Smooth muscle cell (in vitro differentiated cells): ENCODE results near the gene GLB1L2. TPM values are rescaled to one million over a fixed set of nuclear protein-coding genes. Genes with fewer than 3 reads are reported as not detected.

ENCODE experiments used
- DNase-seq: peaks from one replicate; lab custom pipeline; 2025; ENCODE audit not compliant: unreplicated experiment; lab: John Stamatoyannopoulos, UW
- H2AFZ ChIP-seq: fragments of 200-600 bp; sonication (generic); 2 replicates; pipeline ENCODE4 v1.6.0; 2016; ENCODE audit warnings: antibody characterized with exemption, low read depth, mild to moderate bottlenecking
- H3F3A ChIP-seq: fragments of 200-600 bp; sonication (generic); 2 replicates; pipeline ENCODE4 v1.6.0; 2017; ENCODE audit warnings: antibody characterized with exemption, low read depth
- H3K27ac ChIP-seq: fragments of 200-600 bp; sonication (generic); 2 replicates; pipeline ENCODE4 v1.5.1; 2016; ENCODE audit warnings: low read depth, mild to moderate bottlenecking
- H3K27me3 ChIP-seq: fragments of 200-600 bp; sonication (generic); 2 replicates; pipeline ENCODE4 v1.6.1; 2016; ENCODE audit warnings: low read depth, mild to moderate bottlenecking
- H3K36me3 ChIP-seq: fragments of 200-600 bp; sonication (generic); 2 replicates; pipeline ENCODE4 v1.5.1; 2016; ENCODE audit warnings: low read depth
- H3K4me1 ChIP-seq: fragments of 200-600 bp; sonication (generic); 2 replicates; pipeline ENCODE4 v1.5.1; 2016; ENCODE audit warnings: low read depth
- H3K4me2 ChIP-seq: fragments of 200-600 bp; sonication (generic); 2 replicates; pipeline ENCODE4 v1.6.0; 2016; ENCODE audit warnings: mild to moderate bottlenecking
- H3K4me3 ChIP-seq: fragments of 200-600 bp; sonication (generic); 2 replicates; pipeline ENCODE4 v1.5.1; 2016; ENCODE audit warnings: mild to moderate bottlenecking
- H3K79me2 ChIP-seq: fragments of 200-600 bp; sonication (generic); 2 replicates; pipeline ENCODE4 v1.6.0; 2016; ENCODE audit warnings: low read depth, mild to moderate bottlenecking
- H3K9ac ChIP-seq: fragments of 200-600 bp; sonication (generic); 2 replicates; pipeline ENCODE4 v1.6.0; 2016; ENCODE audit warnings: low read depth
- H3K9me3 ChIP-seq: fragments of 200-600 bp; sonication (generic); replicated peaks from 2 replicates; pipeline ENCODE4 v1.5.1; 2016; ENCODE audit warnings: low read depth
- H4K20me1 ChIP-seq: fragments of 200-600 bp; sonication (generic); 2 replicates; pipeline ENCODE4 v1.6.0; 2016; ENCODE audit warnings: low read depth
- CTCF ChIP-seq: fragments of 200-600 bp; sonication (generic); IDR thresholded peaks from 2 replicates; pipeline ENCODE4 v1.5.1; 2017; ENCODE audit warnings: borderline replicate concordance, mild to moderate bottlenecking, antibody characterized with exemption; ENCODE audit not compliant: insufficient read depth, poor library complexity, severe bottlenecking
- WGBS: methylation state at CpG from one replicate; pipeline ENCODE4 v1.1.7; 2016; ENCODE audit warnings: low lambda C conversion rate; 5-methylcytosine and 5-hydroxymethylcytosine counted together
- polyA plus RNA-seq: library from polyadenylated mRNA; unstranded; fragments of >200 nt; fragmentation: Nextera tagmentation; extraction: Ambion mirVana; gene quantifications from 2 replicates; pipeline ENCODE4 v1.2.1, GENCODE V29; 2016
- total RNA-seq: library from RNA; depleted of rRNA; stranded (reverse); fragments of >200 nt; gene quantifications from 2 replicates; pipeline ENCODE4 v1.2.3, GENCODE V29; 2014

Gene GLB1L2
- total and polyA plus RNA-seq, 2 experiments from 2014 or later, result 0.40 to 0.83 TPM

DNA sequence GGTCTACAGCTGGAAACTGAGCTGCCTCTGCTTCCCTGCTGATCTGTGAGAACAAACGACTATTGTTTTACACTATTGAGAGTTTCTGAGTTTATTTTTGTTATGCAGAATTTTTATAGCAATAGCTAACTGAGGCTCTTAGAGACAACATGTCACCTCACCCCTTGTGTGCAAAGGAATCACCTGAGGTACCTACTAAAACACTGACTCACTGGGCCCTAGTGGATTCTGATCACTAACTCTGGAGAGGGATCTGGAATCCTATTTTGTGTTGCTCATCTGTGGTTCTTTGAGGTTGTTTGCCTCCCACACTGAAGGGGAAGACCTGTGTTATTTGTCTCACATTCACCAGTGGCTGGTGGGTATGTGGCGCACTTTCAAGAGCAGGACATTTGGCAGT, 93.6 kb downstream of the GLB1L2 start:
- Histone ChIP-seq H3F3A (no peaks in the 10 kb centered on the region), H3K4me1 (no peaks in the 10 kb centered on the region), H3K9ac (no peak overlapping the region), H3K4me3 (no peak overlapping the region), H3K36me3 (no peaks in the 10 kb centered on the region), H3K27ac (no peak overlapping the region), H3K79me2 (no peaks in the 10 kb centered on the region), H3K4me2 (no peak overlapping the region), H3K9me3 (no peaks in the 10 kb centered on the region), H2AFZ (no peak overlapping the region), H3K27me3 (peaks cover 15% of the 10 kb centered on the region), H4K20me1 (no peaks in the 10 kb centered on the region)
- no peak for TF ChIP-seq CTCF
- no peak for DNase-seq
- WGBS, result 60% methylated on average over 2 of the region's 2 CpGs

Other genes with a start within 250 kb of the GLB1L2 start
- 11.0 and 12.9 TPM in 2 replicates for gene NCAPD3, start 108.0 kb upstream of the GLB1L2 start, total RNA-seq
- 6.6 and 11.6 TPM in 2 replicates for gene NCAPD3, start 108.0 kb upstream of the GLB1L2 start, polyA plus RNA-seq
- gene VPS26B, start 107.3 kb upstream of the GLB1L2 start, total RNA-seq, result 30.7 and 32.0 TPM in 2 replicates
- 37.1 and 48.4 TPM in 2 replicates for gene VPS26B, start 107.3 kb upstream of the GLB1L2 start, polyA plus RNA-seq
- 49.7 and 53.1 TPM in 2 replicates for gene THYN1, start 78.6 kb upstream of the GLB1L2 start, total RNA-seq
- 41.3 and 45.4 TPM in 2 replicates for gene THYN1, start 78.6 kb upstream of the GLB1L2 start, polyA plus RNA-seq
- gene ACAD8, start 78.4 kb upstream of the GLB1L2 start, total RNA-seq, result 12.4 and 14.7 TPM in 2 replicates
- gene ACAD8, start 78.4 kb upstream of the GLB1L2 start, polyA plus RNA-seq, result 11.5 and 11.7 TPM in 2 replicates
- not detected in 2 replicates for gene GLB1L3, start 55.6 kb upstream of the GLB1L2 start, total RNA-seq
- not detected in 2 replicates for gene GLB1L3, start 55.6 kb upstream of the GLB1L2 start, polyA plus RNA-seq
- gene B3GAT1, start 80.3 kb downstream of the GLB1L2 start, total RNA-seq, result not detected in 2 replicates
- not detected in 2 replicates for gene B3GAT1, start 80.3 kb downstream of the GLB1L2 start, polyA plus RNA-seq